ENCODE measurements around the gene EML6. TPM values are rescaled to one million over a fixed set of nuclear protein-coding genes. Genes with fewer than 3 reads are reported as not detected.

The EML6 gene
- total RNA-seq, 1 experiment from 2014 or later: 1.5 TPM

GRCh38 chr2:54740333-54740732 is 16.9 kb downstream of the EML6 start:
- no peak overlapping the region for H3K4me2 ChIP-seq (ENCODE audit: insufficient read depth, insufficient read length, low read length)
- H3K27ac ChIP-seq (ENCODE audit: insufficient read length, low read depth, low read length): no peak overlapping the region
- H4K8ac ChIP-seq (replicated peaks; ENCODE audit: insufficient read length, low read depth, low read length): no peak overlapping the region
- H2BK20ac ChIP-seq (ENCODE audit: low read depth, low read length, poor library complexity, severe bottlenecking): no peak overlapping the region
- no peak for DNase-seq
- no peak overlapping the region for H4K5ac ChIP-seq (ENCODE audit: insufficient read length, low read depth, low read length)
- H2BK12ac ChIP-seq (ENCODE audit: insufficient read length, low read depth, low read length): no peak overlapping the region
- no peak overlapping the region for H3K14ac ChIP-seq (ENCODE audit: insufficient read depth, low read length)
- no peak overlapping the region for H4K91ac ChIP-seq (ENCODE audit: insufficient read length, low read depth, low read length)
- no peaks in the 10 kb centered on the region for H3K27me3 ChIP-seq (ENCODE audit: insufficient read depth, low read length)
- no peak overlapping the region for H3K56ac ChIP-seq (ENCODE audit: insufficient read length, low read depth, low read length)
- H3K23me2 ChIP-seq (ENCODE audit: insufficient read length, low read depth, low read length, poor library complexity, severe bottlenecking): no peaks in the 10 kb centered on the region
- Mint-ChIP-seq H3K36me3 (ENCODE audit: insufficient read depth in 1 of 3, low read depth in 3 of 3) (no peaks in the 10 kb centered on the region), H3K27me3 (ENCODE audit: low read depth) (no peaks in the 10 kb centered on the region; the same call in none of the 2 replicates), H3K4me1 (peaks cover 2 to 5% of the 10 kb centered on the region in 2 experiments; a peak in 3 of 4 replicates), H3K9me3 (no peaks in the 10 kb centered on the region), H3K27ac (no peak overlapping the region), H3K4me3 (no peak overlapping the region)
- H4K20me1 ChIP-seq (ENCODE audit: control insufficient read depth, insufficient read depth, insufficient read length): peaks cover 4% of the 10 kb centered on the region
- no peak overlapping the region for H3T11ph ChIP-seq (ENCODE audit: low read length)
- H2BK120ac ChIP-seq (ENCODE audit: low read depth, low read length, poor library complexity, severe bottlenecking): no peak overlapping the region
- no CpG with 5 or more reads among the region's 2 CpGs for WGBS (ENCODE audit: extremely low coverage, insufficient read length, low lambda C conversion rate)
- H3K9ac ChIP-seq (ENCODE audit: extremely low read depth, insufficient read length, low read length): no peak overlapping the region
- H3K23ac ChIP-seq (ENCODE audit: insufficient read length, low read depth, low read length): no peak overlapping the region
- no peaks in the 10 kb centered on the region for H3K9me3 ChIP-seq (ENCODE audit: control insufficient read depth, low read depth, low read length)
- H2AK5ac ChIP-seq (ENCODE audit: insufficient read length, low read length): no peak overlapping the region
- no peak overlapping the region for H2BK5ac ChIP-seq (ENCODE audit: insufficient read length, low read length)
- no peaks in the 10 kb centered on the region for H3K4me1 ChIP-seq (ENCODE audit: insufficient read depth, low read length)
- no peak overlapping the region for H3K18ac ChIP-seq (ENCODE audit: insufficient read length, low read depth, low read length)
- H2BK15ac ChIP-seq (ENCODE audit: low read depth, low read length): no peak overlapping the region
- H2AFZ ChIP-seq (ENCODE audit: low read length): no peak overlapping the region
- H3K79me1 ChIP-seq (ENCODE audit: insufficient read depth, low read depth, low read length, poor library complexity, severe bottlenecking): no peaks in the 10 kb centered on the region
- TF ChIP-seq, protein P1, sequence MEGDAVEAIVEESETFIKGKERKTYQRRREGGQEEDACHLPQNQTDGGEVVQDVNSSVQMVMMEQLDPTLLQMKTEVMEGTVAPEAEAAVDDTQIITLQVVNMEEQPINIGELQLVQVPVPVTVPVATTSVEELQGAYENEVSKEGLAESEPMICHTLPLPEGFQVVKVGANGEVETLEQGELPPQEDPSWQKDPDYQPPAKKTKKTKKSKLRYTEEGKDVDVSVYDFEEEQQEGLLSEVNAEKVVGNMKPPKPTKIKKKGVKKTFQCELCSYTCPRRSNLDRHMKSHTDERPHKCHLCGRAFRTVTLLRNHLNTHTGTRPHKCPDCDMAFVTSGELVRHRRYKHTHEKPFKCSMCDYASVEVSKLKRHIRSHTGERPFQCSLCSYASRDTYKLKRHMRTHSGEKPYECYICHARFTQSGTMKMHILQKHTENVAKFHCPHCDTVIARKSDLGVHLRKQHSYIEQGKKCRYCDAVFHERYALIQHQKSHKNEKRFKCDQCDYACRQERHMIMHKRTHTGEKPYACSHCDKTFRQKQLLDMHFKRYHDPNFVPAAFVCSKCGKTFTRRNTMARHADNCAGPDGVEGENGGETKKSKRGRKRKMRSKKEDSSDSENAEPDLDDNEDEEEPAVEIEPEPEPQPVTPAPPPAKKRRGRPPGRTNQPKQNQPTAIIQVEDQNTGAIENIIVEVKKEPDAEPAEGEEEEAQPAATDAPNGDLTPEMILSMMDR (conservative IDR thresholded peaks at IDR 0.05): no peak
- H3K79me2 ChIP-seq (ENCODE audit: insufficient read depth, low read length): no peaks in the 10 kb centered on the region
- H3K4ac ChIP-seq (ENCODE audit: low read depth, low read length): no peak overlapping the region
